GM20000 (cell line): Measurements from ENCODE around the gene KCNK4.

ENCODE experiments used
- DNase-seq: peaks from one replicate; pipeline ENCODE4 v3.0.0; 2012; ENCODE audit warnings: low spot score
- CTCF ChIP-seq: IDR thresholded peaks from 2 replicates; pipeline ENCODE4 v1.5.1; 2012; ENCODE audit warnings: mild to moderate bottlenecking, control low read depth; ENCODE audit errors: extremely low read depth, missing control alignments

KCNK4 gene

GRCh38 chr11:64348383-64349024 lies 57.4 kb downstream of the KCNK4 start:
- TF ChIP-seq CTCF, result no peak
- no peak for DNase-seq

DNA sequence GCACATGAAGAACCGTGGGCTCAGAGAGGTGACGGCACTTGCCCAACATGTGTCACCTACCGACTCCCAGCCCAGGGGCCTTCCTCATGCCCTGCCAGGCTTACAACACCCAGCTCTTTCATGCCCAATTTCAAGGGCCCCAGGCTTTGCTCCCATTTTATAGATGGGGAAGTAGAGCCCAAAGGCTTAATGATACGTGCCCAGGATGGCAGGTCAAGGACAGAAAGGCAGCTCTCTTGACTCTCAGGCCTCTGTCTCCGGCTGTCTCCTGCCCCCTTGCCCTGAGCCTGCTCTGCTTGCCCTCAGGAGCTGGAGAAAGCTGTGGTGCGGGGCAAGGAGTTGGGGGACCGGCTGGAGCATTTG lies 57.9 kb downstream of the KCNK4 start:
- TF ChIP-seq CTCF, result no peak
- DNase-seq, result no peak

DNA sequence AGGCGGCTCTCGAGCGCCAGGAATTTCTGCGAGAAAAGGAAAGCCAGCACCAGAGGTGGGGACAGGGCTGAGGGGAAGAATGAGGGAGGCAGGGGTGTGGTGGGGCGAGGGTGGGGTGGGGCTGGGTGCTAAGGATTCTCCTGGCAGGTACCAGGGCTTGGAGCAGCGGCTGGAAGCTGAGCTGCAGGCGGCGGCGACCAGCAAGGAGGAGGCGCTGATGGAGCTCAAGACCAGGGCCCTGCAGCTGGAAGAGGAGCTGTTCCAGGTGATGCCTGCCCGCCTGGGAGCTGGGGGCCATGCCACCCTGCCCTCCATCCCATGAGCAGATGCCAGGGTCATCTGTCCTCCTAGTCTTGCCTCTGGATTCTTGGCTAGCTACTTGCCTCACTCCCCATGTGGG lies 58.3 kb downstream of the KCNK4 start:
- TF ChIP-seq CTCF, result no peak
- no peak for DNase-seq
